GM11168 (cell line): Measurements from ENCODE around the gene FGF22.

Experiments
- in situ Hi-C: fragments of 300-500 bp; cut with MboI; formaldehyde crosslinking; loops from one replicate; pipeline ENCODE4 v1.12.0; 2022; ENCODE audit warnings: low sequenced_read_pairs; ENCODE audit not compliant: unreplicated experiment

The FGF22 gene

DNA sequence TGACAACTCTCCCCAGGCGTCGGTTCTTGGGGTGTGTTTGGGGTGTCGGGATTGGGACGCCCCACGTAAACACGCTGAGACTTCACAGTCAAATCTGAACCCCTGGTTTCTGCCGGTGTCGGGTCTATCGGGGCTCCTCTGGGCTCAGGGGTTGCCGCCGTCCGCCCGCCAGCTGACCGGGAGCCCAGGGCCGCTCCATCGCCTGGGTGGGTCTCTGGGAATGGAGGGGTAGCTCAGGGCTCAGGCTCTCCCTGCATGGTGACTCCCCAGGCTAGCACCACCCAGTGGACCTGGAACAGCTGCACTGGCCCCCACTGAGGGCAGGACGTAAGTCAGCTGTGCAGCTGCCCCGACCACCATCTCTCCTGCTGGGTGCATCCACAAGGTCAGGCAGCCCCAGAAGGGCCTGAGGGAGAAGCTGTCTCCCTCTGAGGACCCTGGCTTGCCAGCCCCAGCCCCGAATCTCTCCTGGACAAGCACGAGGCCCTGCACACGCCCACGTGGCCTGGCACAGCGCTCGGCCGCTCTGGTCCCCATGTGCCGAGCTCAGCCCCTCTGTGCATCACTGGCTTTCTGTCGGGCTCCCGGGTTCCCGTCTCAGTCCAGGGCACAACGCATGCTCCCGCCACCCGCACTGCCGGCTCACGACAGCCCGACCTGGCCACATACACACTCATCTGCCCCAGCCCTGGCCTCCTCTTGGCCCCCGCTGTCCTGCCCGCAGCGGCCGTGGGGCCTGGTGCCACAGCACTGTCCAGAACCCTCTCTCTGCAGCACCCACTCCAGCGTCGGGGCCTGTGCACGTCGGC, 17.3 kb downstream of the FGF22 start:
- in situ Hi-C loops, result no loop called here

- in situ Hi-C loops, result no loop called here
These were observed 17.9 kb downstream of the FGF22 start for GRCh38 chr19:657611-658010.

DNA sequence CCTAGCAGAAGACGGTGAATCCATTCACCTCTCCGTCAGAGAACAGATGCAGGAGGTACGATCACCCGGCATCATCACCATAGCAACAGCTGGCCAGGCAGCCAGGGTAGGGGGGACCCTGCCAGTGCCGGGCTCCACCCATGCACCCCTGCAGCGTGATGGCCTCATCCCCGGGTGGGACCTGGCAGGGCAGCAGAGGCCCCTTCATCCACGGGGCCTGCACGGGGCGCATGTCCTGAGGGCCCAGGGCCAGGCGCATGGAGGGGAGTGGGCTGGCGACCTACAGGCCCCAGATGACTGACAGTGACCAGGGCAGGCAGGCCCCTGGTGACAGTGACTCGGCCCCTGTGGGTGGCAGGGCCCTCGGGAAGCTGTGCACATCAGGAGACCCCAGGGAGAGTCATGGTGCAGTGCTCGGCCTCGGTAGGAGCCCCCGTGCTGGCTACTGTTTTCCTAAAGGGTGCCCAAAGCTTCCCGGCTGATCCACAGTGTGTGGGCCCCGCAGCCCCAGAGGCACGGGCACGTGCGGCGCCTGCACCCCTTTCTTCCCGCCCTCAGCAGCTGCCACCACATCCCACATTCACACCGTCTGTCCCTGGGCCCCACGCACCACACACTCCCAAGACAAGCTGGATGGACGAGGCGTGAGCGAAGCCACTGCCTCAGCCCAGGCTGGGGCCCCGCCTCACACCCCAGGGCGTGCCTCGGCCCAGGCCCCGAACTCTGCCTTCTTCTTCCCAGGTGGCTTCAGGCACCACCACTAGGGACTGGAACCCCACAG, 18.6 kb downstream of the FGF22 start:
- in situ Hi-C loops, result no loop called here

DNA sequence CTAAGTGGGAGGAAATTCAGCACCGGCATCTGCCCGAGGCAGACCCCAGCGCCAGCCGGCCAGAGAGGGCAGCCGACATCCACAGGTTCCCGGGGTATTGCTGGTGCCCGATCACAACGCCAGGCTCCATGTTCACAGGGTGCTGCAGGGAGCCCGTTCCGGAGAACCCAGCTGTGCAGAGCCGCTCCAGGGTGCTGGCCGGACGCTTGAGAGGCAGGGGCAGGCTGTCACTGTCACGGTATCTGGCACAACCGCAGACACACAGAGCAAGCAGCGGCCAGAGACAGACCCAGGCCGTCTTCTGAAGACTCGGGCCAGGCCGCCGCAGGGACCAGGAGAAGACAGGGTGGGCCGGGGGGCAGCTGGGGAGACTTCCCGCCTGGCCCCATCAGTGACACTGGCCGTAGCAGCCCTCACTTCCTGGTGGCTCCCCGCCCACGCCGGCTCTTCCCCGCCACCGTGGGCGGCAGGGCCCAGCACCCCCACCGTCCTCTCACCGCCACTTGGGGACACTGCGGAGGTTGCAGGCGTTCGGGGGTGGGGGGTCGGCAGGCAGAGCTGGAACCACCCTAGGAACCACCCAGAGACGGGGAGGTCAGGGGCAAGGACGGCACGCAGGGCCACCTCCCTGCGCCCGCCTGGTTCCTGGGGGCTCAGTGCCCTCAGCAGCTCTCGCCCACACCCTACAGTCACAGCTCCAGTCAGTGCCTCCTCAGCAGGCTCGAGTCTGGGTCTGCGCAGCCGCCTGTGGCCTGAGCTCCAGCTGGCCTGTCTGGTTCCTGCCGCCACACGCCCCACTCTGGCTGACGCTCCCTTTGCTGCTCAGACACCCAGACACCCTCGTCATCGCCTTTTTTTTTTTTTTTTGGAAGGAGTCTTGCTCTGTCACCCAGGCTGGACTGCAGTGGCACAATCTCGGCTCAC, 19.5 kb downstream of the FGF22 start:
- in situ Hi-C loops, result no loop called here

GRCh38 chr19:660793-661426, 21.2 kb downstream of the FGF22 start:
- in situ Hi-C loops, result no loop called here

GRCh38 chr19:661427-662196, 21.9 kb downstream of the FGF22 start:
- in situ Hi-C loops, result no loop called here

- in situ Hi-C loops, result no loop called here
These were observed 22.7 kb downstream of the FGF22 start for GRCh38 chr19:662207-662961.

- in situ Hi-C loops, result no loop called here
These were observed 23.4 kb downstream of the FGF22 start, which contains the start of gene RNF126 for GRCh38 chr19:662962-663681. Gene RNF126 (minus strand): TSS chr19:663214. CDS start chr19:663121, 93 bp downstream.

DNA sequence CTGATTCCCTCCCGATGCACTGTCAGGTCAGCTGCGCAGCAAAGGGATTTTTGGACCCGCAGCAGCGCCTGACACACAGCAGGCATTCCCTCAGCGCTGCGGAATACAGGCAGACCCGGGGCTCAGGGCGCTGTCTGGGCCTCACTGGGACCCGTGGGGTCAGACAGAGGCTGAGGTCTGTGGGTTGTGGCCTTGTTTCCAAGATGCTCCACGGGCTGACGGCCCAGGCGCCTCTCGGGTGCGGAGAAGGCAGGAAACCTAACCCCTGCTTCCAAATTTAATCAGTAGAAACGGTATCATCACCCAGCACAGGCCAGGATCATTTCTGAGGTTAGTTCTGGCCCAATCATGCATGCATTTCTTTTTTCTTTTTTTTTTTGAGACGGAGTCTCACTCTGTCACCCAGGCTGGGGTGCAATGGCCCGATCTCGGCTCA, 24.0 kb downstream of the FGF22 start:
- in situ Hi-C loops, result no loop called here

DNA sequence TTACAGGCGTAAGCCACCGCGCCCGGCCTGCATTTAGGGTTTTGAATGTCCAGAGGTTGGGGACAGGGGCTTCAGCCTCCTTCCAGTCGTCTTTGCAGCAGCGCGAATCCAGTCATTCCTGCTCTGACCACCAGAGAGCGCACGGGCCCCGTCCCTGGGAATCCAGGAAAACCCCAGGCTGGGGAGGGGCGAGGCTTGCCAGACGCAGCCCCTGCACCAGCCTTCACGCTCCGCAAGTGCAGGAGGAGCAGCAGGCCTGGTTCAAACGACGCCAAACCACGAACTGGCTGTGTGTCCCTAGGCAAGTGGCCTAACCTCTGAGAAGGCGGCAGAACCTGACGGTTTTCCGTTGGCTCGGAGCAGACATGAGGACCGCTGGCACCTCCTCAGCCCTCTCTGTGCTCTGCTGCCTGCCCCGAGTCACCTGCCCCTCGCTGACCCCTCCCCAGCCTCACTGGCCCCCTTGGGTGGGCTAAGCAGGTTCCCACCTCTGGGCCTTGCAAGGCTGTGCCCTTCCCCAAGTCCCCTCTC, 25.3 kb downstream of the FGF22 start:
- in situ Hi-C loops, result loop anchor here (5.0 kb wide), 1 partner anchor 62 kb away; no protein-coding TSS in a partner anchor

DNA sequence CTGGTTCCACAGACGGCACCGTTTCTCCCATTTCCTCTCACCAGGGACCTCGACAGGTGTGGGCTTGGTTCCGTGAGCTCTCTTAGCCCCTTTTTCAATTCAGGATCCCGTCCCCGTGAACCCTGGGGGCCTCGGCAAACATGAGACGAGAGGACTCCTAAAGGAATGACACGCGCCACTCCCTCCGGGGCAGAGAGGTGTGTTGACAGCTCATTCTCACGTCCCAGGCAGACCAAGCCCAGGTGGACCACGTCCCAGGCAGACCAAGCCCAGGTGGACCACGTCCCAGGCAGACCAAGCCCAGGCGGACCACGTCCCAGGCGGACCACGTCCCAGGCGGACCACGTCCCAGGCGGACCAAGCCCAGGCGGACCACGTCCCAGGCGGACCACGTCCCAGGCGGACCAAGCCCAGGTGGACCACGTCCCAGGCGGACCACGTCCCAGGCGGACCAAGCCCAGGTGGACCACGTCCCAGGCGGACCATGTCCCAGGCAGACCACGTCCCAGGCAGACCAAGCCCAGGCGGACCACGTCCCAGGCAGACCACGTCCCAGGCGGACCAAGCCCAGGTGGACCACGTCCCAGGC, 27.4 kb downstream of the FGF22 start:
- in situ Hi-C loops, result loop anchor here (5.0 kb wide), 1 partner anchor 60 kb away; no protein-coding TSS in a partner anchor

GRCh38 chr19:668675-669434, 29.2 kb downstream of the FGF22 start:
- in situ Hi-C loops, result loop anchor here (5.0 kb wide), 1 partner anchor 58 kb away; no protein-coding TSS in a partner anchor

DNA sequence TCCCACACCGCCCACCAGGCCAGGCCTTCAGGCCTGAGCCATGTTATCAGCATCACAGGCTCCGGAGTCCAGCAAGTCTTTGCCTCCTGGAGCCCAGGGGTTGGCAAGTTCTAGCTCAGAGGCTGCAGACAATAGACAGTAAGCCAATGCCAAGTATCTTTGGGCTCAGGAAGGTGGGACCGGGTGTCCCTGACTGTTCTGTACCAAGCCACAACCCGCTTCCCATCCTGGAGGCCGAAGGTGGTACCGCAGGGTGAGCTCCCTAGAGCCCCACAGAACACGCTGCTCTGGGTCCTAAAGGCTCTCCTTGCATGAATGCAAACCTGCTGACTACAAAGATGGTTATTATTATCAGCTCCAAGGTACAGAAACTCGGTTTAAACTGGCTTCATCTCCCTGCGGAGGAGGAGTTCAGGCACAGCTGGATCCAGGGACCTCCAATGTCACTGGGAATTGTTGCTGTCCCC, 31.0 kb downstream of the FGF22 start:
- in situ Hi-C loops, result no loop called here

DNA sequence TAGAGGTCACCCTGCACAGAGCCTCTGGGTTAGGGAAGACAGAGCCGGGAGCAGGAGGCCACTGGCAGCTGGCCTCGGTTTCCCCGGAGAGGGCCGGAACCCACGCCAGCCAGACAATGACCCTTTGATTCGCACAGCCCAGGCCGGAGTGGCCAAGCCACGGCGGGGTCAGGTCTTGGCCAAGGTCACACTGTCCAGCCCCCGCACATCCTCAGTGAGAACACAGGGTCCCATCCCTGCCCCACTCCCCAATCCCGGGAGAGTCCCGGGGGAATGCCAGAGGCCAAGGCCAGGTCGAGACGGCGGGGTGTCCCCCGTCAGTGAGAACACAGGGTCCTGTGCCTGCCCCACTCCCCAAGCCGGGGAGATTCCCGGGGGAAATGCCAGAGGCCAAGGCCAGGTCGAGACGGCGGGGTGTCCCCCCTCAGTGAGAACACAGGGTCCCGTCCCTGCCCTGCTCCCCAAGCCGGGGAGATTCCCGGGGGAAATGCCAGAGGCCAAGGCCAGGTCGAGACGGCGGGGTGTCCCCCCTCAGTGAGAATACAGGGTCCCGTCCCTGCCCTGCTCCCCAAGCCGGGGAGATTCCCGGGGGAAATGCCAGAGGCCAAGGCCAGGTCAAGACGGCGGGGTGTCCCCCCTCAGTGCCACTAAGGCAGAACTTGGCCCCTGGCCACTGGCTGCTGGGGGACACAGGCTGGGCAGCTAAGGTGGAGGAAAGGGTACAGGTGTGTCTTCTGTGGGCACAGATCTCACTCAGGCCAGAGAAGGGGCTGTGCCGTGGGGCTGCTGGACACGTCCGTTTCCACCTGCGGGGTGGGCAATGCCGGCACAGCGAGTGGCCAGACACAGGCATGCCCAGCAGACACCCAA, 34.8 kb downstream of the FGF22 start:
- in situ Hi-C loops, result no loop called here

GRCh38 chr19:676007-676338, 36.3 kb downstream of the FGF22 start:
- in situ Hi-C loops, result no loop called here
